ENCODE data around the gene WEE2.
"Not testable (repeated sequence)": the region's sequence is repeated elsewhere in the genome, so short reads cannot be mapped to it uniquely, and the experiment has no call there.

The WEE2 gene

GRCh38 chr7:141715794-141716689, 7.9 kb downstream of the WEE2 start:
- DNase-seq, result no peak

- no peak for DNase-seq
Observed at GRCh38 chr7:141717450-141717849, 9.3 kb downstream of the WEE2 start.

DNA sequence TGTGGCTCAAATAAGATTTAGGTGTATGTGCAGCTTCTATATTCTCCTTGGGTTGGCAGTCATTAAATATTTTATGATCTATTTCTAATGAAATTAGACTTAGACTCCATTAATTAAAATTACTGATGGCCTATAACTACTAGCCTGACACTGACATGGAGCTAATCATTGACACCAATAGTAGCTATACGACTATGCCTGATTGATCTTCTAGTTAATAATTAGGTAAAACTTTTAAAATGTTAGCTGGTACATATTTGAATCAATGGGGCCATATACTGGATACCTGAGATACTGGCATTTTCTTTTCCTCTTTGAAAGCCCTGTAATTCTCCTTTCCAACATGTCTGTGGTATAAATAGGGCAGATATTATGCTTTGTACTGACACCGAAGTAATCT, 14.4 kb downstream of the WEE2 start:
- DNase-seq, result no peak

DNA sequence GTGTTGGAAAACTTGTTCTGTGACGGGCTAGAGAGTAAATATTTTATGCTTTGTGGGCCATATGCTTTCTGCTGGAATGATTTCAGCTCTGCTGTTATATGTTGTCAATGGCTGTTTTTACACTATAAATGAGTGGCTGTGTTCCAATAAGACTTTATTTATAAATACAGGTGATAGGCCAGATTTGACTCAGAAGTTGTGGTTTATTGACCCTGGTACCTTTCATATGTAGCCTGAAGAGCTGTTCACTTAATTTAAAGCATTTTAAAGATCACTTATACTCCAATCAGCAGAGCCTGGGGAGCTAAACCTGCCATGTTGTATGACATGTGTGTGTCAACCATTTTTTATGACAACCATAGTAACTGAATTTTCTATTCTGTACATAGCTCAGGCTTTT, 20.9 kb downstream of the WEE2 start:
- DNase-seq, result no peak

DNA sequence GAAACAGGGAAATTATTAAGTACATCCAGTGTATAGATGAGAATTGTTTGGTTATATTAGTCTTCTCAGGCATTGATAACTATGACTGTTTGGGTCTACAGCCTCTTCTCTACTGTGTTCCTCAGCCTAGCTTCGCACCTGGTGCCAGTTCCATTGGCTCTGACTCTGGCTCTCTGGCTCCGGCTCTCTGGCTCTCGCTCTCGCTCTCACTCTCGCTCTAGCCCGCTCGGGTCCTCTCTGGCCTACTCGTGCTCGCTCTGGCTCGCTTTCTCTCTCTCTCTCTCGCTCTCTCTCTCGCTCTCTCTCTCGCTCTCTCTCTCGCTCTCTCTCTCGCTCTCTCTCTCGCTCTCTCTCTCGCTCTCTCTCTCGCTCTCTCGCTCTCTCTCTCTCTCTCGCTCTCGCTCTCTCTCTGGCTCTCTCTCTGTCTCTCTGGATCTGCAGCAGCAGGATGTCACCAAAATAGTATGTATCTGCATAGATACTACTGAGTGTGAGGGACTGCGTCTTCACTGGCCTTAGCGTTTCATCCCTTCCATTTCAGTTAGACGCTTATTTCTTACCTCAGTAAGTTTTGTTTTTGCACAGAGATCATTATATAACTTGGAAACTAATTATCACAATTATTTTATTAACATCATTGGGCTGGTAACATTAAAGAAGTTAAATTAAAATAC, 23.5 kb downstream of the WEE2 start:
- DNase-seq, result no peak

DNA sequence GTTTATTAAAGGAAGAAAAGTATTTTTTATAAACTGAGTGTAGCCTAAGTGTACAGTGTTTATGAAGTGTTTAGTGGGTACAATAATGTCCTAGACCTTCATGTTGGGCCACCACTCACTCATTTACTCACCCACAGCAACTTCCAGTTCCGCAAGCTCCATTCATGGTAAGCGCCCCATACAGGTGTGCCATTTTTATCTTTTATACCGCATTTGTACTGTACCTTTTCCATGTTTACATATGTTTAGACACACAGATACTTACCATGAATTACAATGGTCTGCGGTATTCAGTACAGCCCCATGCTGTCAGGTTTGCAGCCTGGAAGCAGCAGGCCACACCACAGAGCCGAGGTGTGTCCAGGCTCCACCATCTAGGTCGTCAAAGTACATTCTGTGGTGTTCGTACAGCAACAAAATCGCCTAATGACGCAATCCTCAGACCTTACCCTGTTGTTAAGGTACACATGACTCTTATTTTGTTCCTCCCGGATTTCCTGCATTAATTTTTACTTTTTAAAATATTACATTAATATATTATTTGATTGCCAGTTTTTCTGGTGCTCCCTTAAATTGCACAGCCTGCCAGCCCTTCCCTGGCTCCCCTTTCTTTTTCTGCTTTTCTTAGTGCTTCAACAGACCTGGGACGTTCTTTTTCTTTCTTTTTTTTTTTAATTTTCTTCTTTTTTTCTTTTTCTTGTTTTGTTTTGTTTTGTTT, 29.1 kb downstream of the WEE2 start:
- DNase-seq, result peak; percentile 33

GRCh38 chr7:141737836-141738591, 29.9 kb downstream of the WEE2 start, which contains the start of gene SSBP1:
SSBP1 (plus strand) TSS chr7:141738358; CDS start chr7:141739167, 809 bp downstream.
- peak; percentile 91 for DNase-seq

- no peak for DNase-seq
Observed at GRCh38 chr7:141738592-141739013, 30.4 kb downstream of the WEE2 start.

GRCh38 chr7:141739250-141739649, 31.1 kb downstream of the WEE2 start:
- DNase-seq, result no peak

GRCh38 chr7:141742229-141742628, 34.1 kb downstream of the WEE2 start:
- DNase-seq, result no peak

DNA sequence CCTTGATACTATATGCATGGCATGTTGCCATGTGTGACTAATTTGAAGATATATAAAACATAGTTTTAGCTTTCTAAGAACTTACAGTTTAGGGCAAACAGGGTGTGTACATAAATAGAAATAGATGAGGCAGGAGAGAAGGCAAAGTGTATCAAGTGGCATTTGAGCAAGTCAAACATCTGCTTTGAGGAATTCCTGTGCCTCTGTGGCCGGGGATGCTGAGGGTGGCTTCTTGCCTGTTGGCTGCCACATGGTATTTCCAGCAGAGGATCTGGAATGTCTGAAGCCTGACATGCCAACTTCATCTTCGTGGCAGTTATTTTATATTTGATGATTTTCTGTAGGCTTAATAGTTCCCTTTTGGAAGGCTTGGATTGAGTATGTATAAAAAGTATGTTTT, 36.0 kb downstream of the WEE2 start:
- DNase-seq, result no peak

- no peak for DNase-seq
Observed at GRCh38 chr7:141748396-141748795, 40.2 kb downstream of the WEE2 start.

DNA sequence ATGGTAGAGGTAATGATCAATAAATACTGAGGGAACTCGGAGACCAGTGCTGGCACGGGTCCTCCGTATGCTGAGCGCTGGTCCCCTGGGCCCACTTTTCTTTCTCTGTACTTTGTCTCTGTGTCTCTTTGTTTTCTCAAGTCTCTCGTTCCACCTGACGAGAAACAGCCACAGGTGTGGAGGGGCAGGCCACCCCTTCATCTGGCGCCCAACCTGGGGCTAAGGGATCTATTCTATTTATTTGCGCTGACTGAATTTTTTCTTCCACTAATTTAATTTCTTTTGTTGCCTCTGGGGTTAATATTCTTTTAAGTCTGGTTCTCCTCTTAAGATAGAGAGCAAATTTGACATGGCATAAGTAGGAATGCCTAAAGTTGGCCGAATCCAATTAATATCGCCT, 43.8 kb downstream of the WEE2 start:
- not testable (repeated sequence) for DNase-seq

- no peak for DNase-seq
Observed at GRCh38 chr7:141752634-141753033, 44.5 kb downstream of the WEE2 start.

- DNase-seq, result no peak
Observed at GRCh38 chr7:141754939-141755338, 46.8 kb downstream of the WEE2 start.

DNA sequence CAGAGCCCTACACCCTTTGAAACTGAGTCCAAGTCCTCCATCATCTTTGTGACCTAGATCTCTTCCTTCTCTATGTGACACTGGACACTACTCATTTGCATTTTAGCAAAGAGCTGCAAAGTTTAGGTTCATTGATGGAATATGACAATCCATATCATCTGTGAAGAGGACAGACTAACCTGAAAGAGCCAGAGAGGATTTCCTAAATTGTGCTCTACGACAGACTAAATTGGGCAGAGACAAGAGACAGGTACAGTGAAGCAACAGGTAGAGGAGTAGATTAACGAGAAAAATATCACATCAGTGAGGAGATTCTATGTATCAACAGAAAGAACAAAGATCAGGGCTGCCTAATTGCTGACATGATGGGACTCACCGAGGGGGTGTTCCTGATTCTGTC, 55.6 kb downstream of the WEE2 start, which contains the start of gene TAS2R3:
Gene TAS2R3 (plus strand): TSS at position 301 of the 400 bp plus-strand sequence. CDS start 62 bp downstream, at position 363.
- DNase-seq, result no peak

- DNase-seq, result not testable (repeated sequence)
Observed at GRCh38 chr7:141770083-141770583, 62.0 kb downstream of the WEE2 start.

DNA sequence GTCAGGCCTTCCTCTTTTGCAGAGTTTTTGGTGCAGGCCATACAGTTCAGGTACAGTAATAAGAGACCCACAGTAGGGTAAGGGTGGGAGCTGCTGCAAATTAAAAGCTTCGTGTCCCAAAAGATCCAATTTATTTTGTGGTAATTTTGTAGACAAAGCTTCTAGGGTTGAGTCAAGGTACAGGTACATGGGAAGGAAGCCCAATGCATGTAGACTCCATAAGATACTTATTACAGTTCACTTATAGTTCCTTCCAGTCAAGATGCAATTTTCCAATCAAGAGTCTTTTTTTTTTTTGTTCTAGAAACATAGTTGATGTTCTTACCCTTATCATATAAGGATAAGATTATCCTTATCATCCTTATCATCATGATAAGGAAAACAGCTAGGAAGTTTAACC, 68.2 kb downstream of the WEE2 start, which contains the start of gene TAS2R4:
Gene TAS2R4 (plus strand): TSS at position 301 of the 400 bp plus-strand sequence. CDS start 1,815 bp downstream, outside the sequence.
- DNase-seq, result no peak
